A549 (cell line): ENCODE results near the gene HECTD3.

Source experiments
- CEBPB ChIP-seq, 2 experiments: fragments of >200 bp in 1 of 2; sonication (Bioruptor Twin) in 1 of 2; formaldehyde crosslinking in 1 of 2; IDR thresholded peaks; 2 replicates each; pipeline ENCODE4 v1.6.1; 2012 to 2016
- CHD2 ChIP-seq: fragments of 150-350 bp; IDR thresholded peaks from 2 replicates; pipeline ENCODE4 v1.6.1; 2014; ENCODE audit warnings: low read length; ENCODE audit not compliant: partially characterized antibody
- NPAS2 ChIP-seq: fragments of 250-450 bp; sonication (Bioruptor Pico); IDR thresholded peaks from 2 replicates; pipeline ENCODE4 v1.8.0; 2022; ENCODE audit warnings: mild to moderate bottlenecking, moderate library complexity, borderline replicate concordance
- PHF8 ChIP-seq: fragments of 200-600 bp; sonication (generic); IDR thresholded peaks from 2 replicates; pipeline ENCODE4 v1.6.1; 2016; ENCODE audit warnings: low read depth, mild to moderate bottlenecking, antibody characterized with exemption, moderate library complexity, borderline replicate concordance
- POLR2A ChIP-seq: IDR thresholded peaks from 2 replicates; pipeline ENCODE4 v1.6.1; 2012; ENCODE audit warnings: mild to moderate bottlenecking, low read length
- TF ChIP-seq, protein P1 (sequence below): fragments of >200 bp; sonication (Bioruptor Twin); formaldehyde crosslinking; IDR thresholded peaks from 3 replicates; pipeline ENCODE4 v1.5.1; 2016
- TF ChIP-seq, protein P2 (sequence below): fragments of 250-450 bp; sonication (Bioruptor Pico); IDR thresholded peaks from 2 replicates; pipeline ENCODE4 v1.5.0; 2021; ENCODE audit warnings: mild to moderate bottlenecking, moderate library complexity, borderline replicate concordance

DNA sequence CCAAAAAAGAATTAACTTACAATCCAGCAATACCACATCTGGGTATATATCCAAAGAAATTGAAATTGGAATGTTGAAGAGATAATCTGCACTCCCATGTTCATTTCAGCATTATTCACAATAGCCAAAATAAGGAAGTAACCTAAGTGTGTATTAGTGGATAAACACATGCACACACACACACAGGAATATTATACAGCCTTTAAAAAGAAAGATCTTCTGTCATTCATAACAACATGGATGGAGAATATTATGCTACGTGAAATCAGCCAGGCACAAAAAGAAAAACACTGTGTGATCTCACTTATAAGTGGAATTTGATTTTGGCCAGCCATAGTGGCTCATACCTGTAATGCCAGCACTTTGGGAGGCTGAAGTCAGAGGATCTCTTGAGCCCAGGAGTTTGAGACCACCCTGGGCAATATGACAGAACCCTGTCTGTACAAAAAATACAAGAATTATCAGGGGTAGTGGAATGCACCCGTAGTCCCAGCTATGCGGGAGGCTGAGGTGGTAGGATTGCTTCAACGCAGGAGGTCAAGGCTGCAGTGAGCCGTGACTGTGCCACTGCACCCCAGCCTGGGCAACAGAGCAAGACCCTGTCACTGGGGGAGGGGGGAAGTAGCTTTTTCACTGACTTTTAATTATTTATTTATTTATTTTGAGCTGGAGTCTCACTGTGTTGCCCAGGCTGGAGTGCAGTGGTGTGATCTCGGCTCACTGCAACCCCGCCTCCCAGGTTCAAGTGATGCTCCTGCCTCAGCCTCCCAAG, 15.5 kb downstream of the HECTD3 start:
- TF ChIP-seq CHD2 (no peak), NPAS2 (CRISPR knock-in tag) (no peak), POLR2A (no peak), PHF8 (no peak), CEBPB (IDR thresholded peaks at IDR 0.05) (no peak)
- TF ChIP-seq, protein P1, sequence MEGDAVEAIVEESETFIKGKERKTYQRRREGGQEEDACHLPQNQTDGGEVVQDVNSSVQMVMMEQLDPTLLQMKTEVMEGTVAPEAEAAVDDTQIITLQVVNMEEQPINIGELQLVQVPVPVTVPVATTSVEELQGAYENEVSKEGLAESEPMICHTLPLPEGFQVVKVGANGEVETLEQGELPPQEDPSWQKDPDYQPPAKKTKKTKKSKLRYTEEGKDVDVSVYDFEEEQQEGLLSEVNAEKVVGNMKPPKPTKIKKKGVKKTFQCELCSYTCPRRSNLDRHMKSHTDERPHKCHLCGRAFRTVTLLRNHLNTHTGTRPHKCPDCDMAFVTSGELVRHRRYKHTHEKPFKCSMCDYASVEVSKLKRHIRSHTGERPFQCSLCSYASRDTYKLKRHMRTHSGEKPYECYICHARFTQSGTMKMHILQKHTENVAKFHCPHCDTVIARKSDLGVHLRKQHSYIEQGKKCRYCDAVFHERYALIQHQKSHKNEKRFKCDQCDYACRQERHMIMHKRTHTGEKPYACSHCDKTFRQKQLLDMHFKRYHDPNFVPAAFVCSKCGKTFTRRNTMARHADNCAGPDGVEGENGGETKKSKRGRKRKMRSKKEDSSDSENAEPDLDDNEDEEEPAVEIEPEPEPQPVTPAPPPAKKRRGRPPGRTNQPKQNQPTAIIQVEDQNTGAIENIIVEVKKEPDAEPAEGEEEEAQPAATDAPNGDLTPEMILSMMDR = no peak
- TF ChIP-seq, protein P2, sequence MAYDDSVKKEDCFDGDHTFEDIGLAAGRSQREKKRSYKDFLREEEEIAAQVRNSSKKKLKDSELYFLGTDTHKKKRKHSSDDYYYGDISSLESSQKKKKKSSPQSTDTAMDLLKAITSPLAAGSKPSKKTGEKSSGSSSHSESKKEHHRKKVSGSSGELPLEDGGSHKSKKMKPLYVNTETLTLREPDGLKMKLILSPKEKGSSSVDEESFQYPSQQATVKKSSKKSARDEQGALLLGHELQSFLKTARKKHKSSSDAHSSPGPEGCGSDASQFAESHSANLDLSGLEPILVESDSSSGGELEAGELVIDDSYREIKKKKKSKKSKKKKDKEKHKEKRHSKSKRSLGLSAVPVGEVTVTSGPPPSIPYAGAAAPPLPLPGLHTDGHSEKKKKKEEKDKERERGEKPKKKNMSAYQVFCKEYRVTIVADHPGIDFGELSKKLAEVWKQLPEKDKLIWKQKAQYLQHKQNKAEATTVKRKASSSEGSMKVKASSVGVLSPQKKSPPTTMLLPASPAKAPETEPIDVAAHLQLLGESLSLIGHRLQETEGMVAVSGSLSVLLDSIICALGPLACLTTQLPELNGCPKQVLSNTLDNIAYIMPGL (CRISPR knock-in tag) = no peak
